K562 (cell line): ENCODE results near the gene MRPL41. TPM values are rescaled to one million over a fixed set of nuclear protein-coding genes. Genes with fewer than 3 reads are reported as not detected.

Source experiments
- ATAC-seq: fragments of 200-7000 bp; cut with Tn5 transposase; 3 replicates; pipeline ENCODE4 v1.9.1; 2020; ENCODE audit warnings: moderate library complexity
- BruUV-seq: library from RNA; stranded (reverse); fragments of 400-500 nt; replicated peaks from 2 replicates; lab custom pipeline; 2021; lab: Mats Ljungman, UMichigan
- CTCF ChIA-PET: fragments of 300-600 bp; formaldehyde crosslinking; extraction: SDS; loops from one replicate; lab custom pipeline; 2021; ENCODE audit warnings: low intra/inter-chr PET ratio; lab: Yijun Ruan, JAX
- POLR2A ChIA-PET: fragments of 300-600, 350-650 bp; sonication (Branson Sonifier 250); formaldehyde crosslinking; extraction: SDS; loops from one replicate; lab custom pipeline; 2021; ENCODE audit warnings: antibody characterized with exemption, inconsistent platforms; lab: Yijun Ruan, JAX
- DNase-seq, 4 experiments: peaks; one replicate each; pipeline versions ENCODE4 v3.0.0 to v3.0.0-alpha.2; 2011 to 2018; ENCODE audit warnings: low spot score in 3 of 4, mixed read lengths in 3 of 4; ENCODE audit errors: extremely low read depth in 1 of 4
- FAIRE-seq: peaks from 2 replicates; lab custom pipeline; 2011; peaks lifted over from hg19 to GRCh38; lab: Jason Lieb, UNC
- H2AFZ ChIP-seq: 2 replicates; pipeline ENCODE4 v1.6.0; 2011; ENCODE audit warnings: low read depth, low read length, control low read depth, inconsistent platforms
- H3K27ac ChIP-seq: fragments of 200-600 bp; 3 replicates; pipeline ENCODE4 v1.8.0; 2011; ENCODE audit warnings: low read depth, mild to moderate bottlenecking, control low read depth, inconsistent platforms, low read length, moderate library complexity, mixed read lengths; ENCODE audit errors: extremely low read depth
- H3K27me3 ChIP-seq, 2 experiments: fragments of 300-600 bp in 1 of 2; 2 replicates in 1 of 2; 3 replicates in 1 of 2; pipeline versions ENCODE4 v1.6.0 to v1.8.0; 2011; ENCODE audit warnings: inconsistent platforms in 2 of 2, low read length in 2 of 2, mild to moderate bottlenecking in 1 of 2, mixed read lengths in 1 of 2, moderate library complexity in 1 of 2; ENCODE audit not compliant: control insufficient read depth in 2 of 2, insufficient read depth in 2 of 2
- H3K36me3 ChIP-seq: fragments of 300-600 bp; 3 replicates; pipeline ENCODE4 v1.8.0; 2011; ENCODE audit warnings: mild to moderate bottlenecking, low read length, inconsistent platforms; ENCODE audit not compliant: control insufficient read depth, insufficient read depth
- H3K4me1 ChIP-seq, 2 experiments: fragments of 200-600 bp in 1 of 2; replicated peaks in 1 of 2; 2 replicates in 1 of 2; 3 replicates in 1 of 2; pipeline versions ENCODE4 v1.5.1 to v1.8.0; 2011; ENCODE audit warnings: inconsistent platforms in 2 of 2, low read length in 2 of 2, mild to moderate bottlenecking in 1 of 2, mixed read lengths in 1 of 2, moderate library complexity in 1 of 2; ENCODE audit not compliant: control insufficient read depth in 2 of 2, insufficient read depth in 2 of 2
- H3K4me2 ChIP-seq: 2 replicates; pipeline ENCODE4 v1.6.1; 2011; ENCODE audit warnings: low read length, control low read depth, inconsistent platforms, mixed read lengths; ENCODE audit not compliant: insufficient read depth
- H3K4me3 ChIP-seq: fragments of 200-600 bp; sonication (generic), shearing (Covaris generic); 2 replicates; pipeline ENCODE4 v1.5.1; 2016; ENCODE audit warnings: control low read depth, inconsistent platforms
- H3K79me2 ChIP-seq: fragments of 200-600 bp; 3 replicates; pipeline ENCODE4 v1.8.0; 2011; ENCODE audit warnings: low read length, inconsistent platforms; ENCODE audit not compliant: control insufficient read depth, insufficient read depth
- H3K9ac ChIP-seq, 2 experiments: 2 replicates each; pipeline versions ENCODE4 v1.6.0 to v1.6.1; 2011; ENCODE audit warnings: low read depth in 2 of 2, low read length in 2 of 2, control low read depth in 1 of 2, inconsistent platforms in 1 of 2, mild to moderate bottlenecking in 1 of 2, mixed read lengths in 1 of 2; ENCODE audit not compliant: insufficient read depth in 1 of 2
- H3K9me1 ChIP-seq: one replicate; pipeline ENCODE4 v1.6.0; 2011; ENCODE audit warnings: inconsistent platforms, mild to moderate bottlenecking, low read length, moderate library complexity; ENCODE audit not compliant: control insufficient read depth, insufficient read depth
- H3K9me3 ChIP-seq: replicated peaks from 2 replicates; pipeline ENCODE4 v1.5.1; 2011; ENCODE audit warnings: low read depth, low read length, inconsistent platforms; ENCODE audit not compliant: control insufficient read depth, insufficient read depth
- H4K20me1 ChIP-seq: replicated peaks from 2 replicates; pipeline ENCODE4 v1.6.1; 2011; ENCODE audit warnings: low read length, inconsistent platforms, mixed read lengths; ENCODE audit not compliant: control insufficient read depth, insufficient read depth
- BACH1 ChIP-seq: fragments of 200-800 bp; sonication (Bioruptor generic); IDR thresholded peaks from 2 replicates; pipeline ENCODE4 v1.6.1; 2016; ENCODE audit warnings: missing genetic modification characterization, missing compliant biosample characterization
- CHD2 ChIP-seq: IDR thresholded peaks from 2 replicates; pipeline ENCODE4 v1.6.1; 2011; ENCODE audit warnings: low read depth, low read length
- GABPB1 ChIP-seq: sonication (generic); formaldehyde crosslinking; IDR thresholded peaks from 2 replicates; pipeline ENCODE4 v1.8.0; 2022; ENCODE audit warnings: mild to moderate bottlenecking, missing genetic modification reagents
- ILF3 ChIP-seq: fragments of 450-650 bp; IDR thresholded peaks from 2 replicates; pipeline ENCODE4 v1.6.1; 2018; ENCODE audit warnings: antibody characterized with exemption, mild to moderate bottlenecking, moderate library complexity, borderline replicate concordance
- MCM5 ChIP-seq: fragments of 450-650 bp; IDR thresholded peaks from 2 replicates; pipeline ENCODE4 v1.6.1; 2016; ENCODE audit warnings: low read depth
- MCM7 ChIP-seq, 2 experiments: fragments of 450-650 bp; IDR thresholded peaks; 2 replicates each; pipeline ENCODE4 v1.6.1; 2016 to 2018
- NCOA1 ChIP-seq: fragments of 450-650 bp; IDR thresholded peaks from 2 replicates; pipeline ENCODE4 v1.6.1; 2016; ENCODE audit warnings: low read depth
- NUFIP1 ChIP-seq: fragments of 450-650 bp; IDR thresholded peaks from 2 replicates; pipeline ENCODE4 v1.6.1; 2018; ENCODE audit not compliant: partially characterized antibody
- SETDB1 ChIP-seq: IDR thresholded peaks from one replicate; pipeline ENCODE4 v1.6.1; 2012; ENCODE audit warnings: low read length, control low read depth, inconsistent platforms
- SIN3B ChIP-seq: fragments of 450-650 bp; IDR thresholded peaks from 2 replicates; pipeline ENCODE4 v1.6.1; 2017; ENCODE audit warnings: low read depth, mild to moderate bottlenecking, moderate library complexity
- ZC3H8 ChIP-seq: fragments of 450-650 bp; IDR thresholded peaks from 2 replicates; pipeline ENCODE4 v1.6.1; 2017
- ZFX ChIP-seq: sonication (generic); formaldehyde crosslinking; IDR thresholded peaks from 2 replicates; pipeline ENCODE4 v1.8.0; 2022; ENCODE audit warnings: mild to moderate bottlenecking, missing genetic modification reagents, moderate library complexity
- ZNF561 ChIP-seq: fragments of 450-650 bp; formaldehyde crosslinking; conservative IDR thresholded peaks from 2 replicates; pipeline ENCODE4 v1.4.0; 2020; ENCODE audit warnings: mild to moderate bottlenecking, moderate library complexity
- ZNF695 ChIP-seq: fragments of 450-650 bp; formaldehyde crosslinking; IDR thresholded peaks from 2 replicates; pipeline ENCODE4 v1.4.0; 2020; ENCODE audit warnings: mild to moderate bottlenecking, moderate library complexity
- ZNF780A ChIP-seq: fragments of 250-450 bp; sonication (Bioruptor Pico); IDR thresholded peaks from 2 replicates; pipeline ENCODE4 v1.5.0; 2021; ENCODE audit warnings: mild to moderate bottlenecking
- ZSCAN29 ChIP-seq: fragments of 450-650 bp; IDR thresholded peaks from 2 replicates; pipeline ENCODE4 v1.6.1; 2017
- WGBS: fragments of 100-300 bp; shearing (Covaris generic); methylation state at CpG from one replicate; pipeline ENCODE4 v1.1.6; 2016; ENCODE audit warnings: low coverage, mixed read lengths; ENCODE audit not compliant: insufficient coverage; ENCODE audit errors: missing lambda C conversion rate; 5-methylcytosine and 5-hydroxymethylcytosine counted together
- in situ Hi-C: fragments of 300-500 bp; cut with MboI; formaldehyde crosslinking; loops from 4 replicates; pipeline ENCODE4 v1.15.0; 2018; ENCODE audit warnings: inconsistent platforms, mixed read lengths
- intact Hi-C: fragments of 100-400 bp; cut with micrococcal nuclease; formaldehyde crosslinking; loops from 2 replicates; pipeline ENCODE4 v1.14.2; 2022
- polyA plus RNA-seq, 8 experiments: library from polyadenylated mRNA; depleted of rRNA in 4 of 8; stranded (reverse) in 5 of 8; unstranded in 3 of 8; fragments of >200 nt; fragmentation: Nextera tagmentation in 2 of 8; fragmentation: Illumina TruSeq in 1 of 8; extraction: Ambion mirVana in 2 of 8; extraction: Trizol in 1 of 8; gene quantifications; 2 replicates each; pipeline versions ENCODE4 v1.2.1 to v1.2.3, GENCODE V29; 2011 to 2014; ENCODE audit warnings: inconsistent platforms in 1 of 8, missing spikeins in 1 of 8
- total RNA-seq, 7 experiments: library from RNA; depleted of rRNA in 6 of 7; stranded (reverse); fragments of >200 nt in 6 of 7; fragmentation: Illumina TruSeq in 2 of 7; extraction: Trizol in 2 of 7; gene quantifications; 2 replicates each; pipeline versions ENCODE4 v1.2.1 to v1.2.3, GENCODE V29; 2011 to 2021; ENCODE audit warnings: low replicate concordance in 1 of 7
- TF ChIP-seq, protein P1 (sequence below), 2 experiments: IDR thresholded peaks in 1 of 2; conservative IDR thresholded peaks in 1 of 2; 2 replicates each; pipeline ENCODE4 v1.6.1; 2016; ENCODE audit warnings: low read depth in 2 of 2, mild to moderate bottlenecking in 1 of 2, missing compliant biosample characterization in 1 of 2, missing genetic modification characterization in 1 of 2, moderate library complexity in 1 of 2
- TF ChIP-seq, protein P2 (sequence below): sonication (generic); formaldehyde crosslinking; IDR thresholded peaks from 2 replicates; pipeline ENCODE4 v1.8.0; 2022; ENCODE audit warnings: mild to moderate bottlenecking, missing genetic modification reagents

MRPL41 gene
- total and polyA plus RNA-seq, 9 of the 15 experiments (the other 6 are each of a cell fraction or from before 2014, with no cell fraction given) = 2.6 to 259 (median 21.6) TPM

- H3K4me2 ChIP-seq = no peak overlapping the region
- in situ Hi-C loops = no loop called here
- FAIRE-seq (peak; percentile 23), DNase-seq (no peak), ATAC-seq (peak; percentile 17; the same call in 1 of the 3 replicates)
- no TSS peak for BruUV-seq
- H3K27ac ChIP-seq = no peak overlapping the region
- POLR2A ChIA-PET = interaction anchor here (0.6 to 0.7 kb wide), 2 partner anchors 35 to 38 kb away, joined by 3 to 4 read pairs; no protein-coding TSS in a partner anchor
- no peaks in the 10 kb centered on the region for H3K36me3 ChIP-seq
- H2AFZ ChIP-seq = no peak overlapping the region
- H3K79me2 ChIP-seq = no peaks in the 10 kb centered on the region
- peaks cover 0 to 39% of the 10 kb centered on the region in 2 experiments; a peak in 2 of 5 replicates for H3K4me1 ChIP-seq
- no peaks in the 10 kb centered on the region for H3K9me1 ChIP-seq
- CTCF ChIA-PET = no interaction called here
- peaks cover 2% of the 10 kb centered on the region; the same call in 1 of the 2 replicates for H3K9me3 ChIP-seq
- 52% methylated on average over 9 of the region's 12 CpGs for WGBS
- H4K20me1 ChIP-seq = no peaks in the 10 kb centered on the region
- peaks cover 0 to 5% of the 10 kb centered on the region in 2 experiments; a peak in 1 of 5 replicates for H3K27me3 ChIP-seq
- peak overlapping the region in 1 of 2 experiments; percentile 79; a peak in 1 of 4 replicates for H3K9ac ChIP-seq
- intact Hi-C loops = no loop called here
- no peak overlapping the region for H3K4me3 ChIP-seq
- no peak for TF ChIP-seq SIN3B
- no peak for TF ChIP-seq ZSCAN29
- TF ChIP-seq ZNF561 (CRISPR knock-in tag) = no peak
- no peak for TF ChIP-seq SETDB1
- no peak for TF ChIP-seq GABPB1
- TF ChIP-seq, protein P1, sequence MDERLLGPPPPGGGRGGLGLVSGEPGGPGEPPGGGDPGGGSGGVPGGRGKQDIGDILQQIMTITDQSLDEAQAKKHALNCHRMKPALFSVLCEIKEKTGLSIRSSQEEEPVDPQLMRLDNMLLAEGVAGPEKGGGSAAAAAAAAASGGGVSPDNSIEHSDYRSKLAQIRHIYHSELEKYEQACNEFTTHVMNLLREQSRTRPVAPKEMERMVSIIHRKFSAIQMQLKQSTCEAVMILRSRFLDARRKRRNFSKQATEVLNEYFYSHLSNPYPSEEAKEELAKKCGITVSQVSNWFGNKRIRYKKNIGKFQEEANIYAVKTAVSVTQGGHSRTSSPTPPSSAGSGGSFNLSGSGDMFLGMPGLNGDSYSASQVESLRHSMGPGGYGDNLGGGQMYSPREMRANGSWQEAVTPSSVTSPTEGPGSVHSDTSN (CRISPR knock-in tag; IDR thresholded peaks at IDR 0.05; ENCODE audit: low read depth) = no peak
- TF ChIP-seq, protein P1 (tag; conservative IDR thresholded peaks at IDR 0.05; ENCODE audit: low read depth) = no peak
- TF ChIP-seq NUFIP1 = no peak
- no peak for TF ChIP-seq ZNF695 (CRISPR knock-in tag)
- TF ChIP-seq ZNF780A = no peak
- TF ChIP-seq ILF3 = no peak
- no peak for TF ChIP-seq NCOA1
- TF ChIP-seq, protein P2, sequence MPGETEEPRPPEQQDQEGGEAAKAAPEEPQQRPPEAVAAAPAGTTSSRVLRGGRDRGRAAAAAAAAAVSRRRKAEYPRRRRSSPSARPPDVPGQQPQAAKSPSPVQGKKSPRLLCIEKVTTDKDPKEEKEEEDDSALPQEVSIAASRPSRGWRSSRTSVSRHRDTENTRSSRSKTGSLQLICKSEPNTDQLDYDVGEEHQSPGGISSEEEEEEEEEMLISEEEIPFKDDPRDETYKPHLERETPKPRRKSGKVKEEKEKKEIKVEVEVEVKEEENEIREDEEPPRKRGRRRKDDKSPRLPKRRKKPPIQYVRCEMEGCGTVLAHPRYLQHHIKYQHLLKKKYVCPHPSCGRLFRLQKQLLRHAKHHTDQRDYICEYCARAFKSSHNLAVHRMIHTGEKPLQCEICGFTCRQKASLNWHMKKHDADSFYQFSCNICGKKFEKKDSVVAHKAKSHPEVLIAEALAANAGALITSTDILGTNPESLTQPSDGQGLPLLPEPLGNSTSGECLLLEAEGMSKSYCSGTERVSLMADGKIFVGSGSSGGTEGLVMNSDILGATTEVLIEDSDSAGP (CRISPR knock-in tag) = no peak
- TF ChIP-seq CHD2 = no peak
- TF ChIP-seq ZC3H8 = no peak
- TF ChIP-seq BACH1 (tag) = no peak
- TF ChIP-seq MCM5 = no peak
- TF ChIP-seq ZFX = no peak
- no peak for TF ChIP-seq MCM7 (IDR thresholded peaks at IDR 0.05)
Observed at GRCh38 chr9:137544176-137544760, 7.4 kb upstream of the MRPL41 start.
